ENCODE measurements around the gene IPCEF1. TPM values are rescaled to one million over a fixed set of nuclear protein-coding genes. Genes with fewer than 3 reads are reported as not detected.
A peak's percentile ranks its signal among the peaks of the same experiment; 100 is the strongest.

Gene IPCEF1
- total RNA-seq, 2 experiments from 2014 or later = 22.6 to 24.4 TPM

DNA sequence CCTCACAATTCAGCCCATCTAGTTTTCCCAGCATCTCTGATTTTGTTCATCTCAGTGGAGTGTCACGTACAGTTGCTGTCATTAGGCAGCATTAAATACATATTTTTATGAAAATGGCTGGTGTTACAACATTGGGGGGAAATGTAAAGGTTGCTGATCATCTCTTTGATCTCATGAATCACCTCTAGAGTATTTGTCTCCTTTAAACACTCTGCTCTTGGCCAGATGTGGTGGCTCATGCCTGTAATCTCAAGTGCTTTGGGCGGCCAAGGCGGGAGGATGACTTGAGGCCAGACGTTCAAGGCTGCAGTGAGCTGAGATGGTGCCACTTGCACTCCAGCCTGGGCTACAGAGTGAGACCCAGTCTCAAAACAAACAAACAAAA, 128.1 kb downstream of the IPCEF1 start:
- Mint-ChIP-seq H3K27me3 (ENCODE audit: low read depth) (no peaks in the 10 kb centered on the region), H3K4me1 (ENCODE audit: low read depth) (peaks cover 57% of the 10 kb centered on the region), H3K9me3 (ENCODE audit: insufficient read depth) (no peaks in the 10 kb centered on the region), H3K27ac (peak overlapping the region; percentile 1), H3K36me3 (ENCODE audit: low read depth) (peaks cover 21% of the 10 kb centered on the region), H3K4me3 (no peak overlapping the region)
- POLR2A ChIA-PET = no interaction called here
- CTCF ChIA-PET = interaction anchor here (1.5 kb wide), 1 partner anchor 71 kb away, joined by 3 read pairs; no protein-coding TSS in a partner anchor
- ATAC-seq (no peak), DNase-seq (no peak)

DNA sequence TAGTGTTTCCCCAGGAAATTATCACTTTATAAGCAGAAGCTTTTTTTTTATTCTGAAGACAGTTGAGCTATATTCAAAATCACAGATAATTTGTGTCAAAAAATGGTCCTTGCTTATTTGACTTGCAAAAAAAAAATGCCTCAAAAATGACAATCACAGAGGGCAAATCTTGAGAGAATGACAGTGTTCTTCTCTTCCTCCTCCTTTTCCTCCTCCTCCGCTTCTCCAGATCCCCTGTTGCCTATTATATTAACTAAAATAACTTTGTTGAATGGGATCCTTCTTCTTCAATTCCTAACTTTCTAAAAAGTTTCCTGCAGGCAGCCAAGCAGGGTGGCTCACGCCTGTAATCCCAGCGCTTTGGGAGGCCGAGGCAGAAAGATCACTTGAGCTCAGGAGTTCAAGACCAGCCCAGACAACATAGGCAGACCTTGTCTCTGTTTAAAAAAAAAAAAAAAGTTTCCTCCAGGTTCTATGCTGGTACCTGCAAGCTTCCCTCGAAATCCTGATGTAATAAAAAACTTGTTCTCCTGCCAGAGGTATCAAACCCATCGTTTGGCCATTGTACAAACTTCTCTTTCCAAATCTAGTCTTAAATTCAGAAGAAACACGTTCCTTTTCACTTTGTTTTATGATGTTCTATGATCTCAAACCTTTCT, 128.6 kb downstream of the IPCEF1 start:
- no peaks in the 10 kb centered on the region for H3K27me3 Mint-ChIP-seq (ENCODE audit: low read depth)
- H3K36me3 Mint-ChIP-seq (ENCODE audit: low read depth) = peaks cover 27% of the 10 kb centered on the region
- peaks cover 54% of the 10 kb centered on the region for H3K4me1 Mint-ChIP-seq (ENCODE audit: low read depth)
- DNase-seq (no peak), ATAC-seq (no peak)
- no peaks in the 10 kb centered on the region for H3K9me3 Mint-ChIP-seq (ENCODE audit: insufficient read depth)
- H3K27ac Mint-ChIP-seq = peak overlapping the region; percentile 1
- H3K4me3 Mint-ChIP-seq = no peak overlapping the region
- POLR2A ChIA-PET = no interaction called here
- CTCF ChIA-PET = interaction anchor here (0.9 kb wide), 1 partner anchor 145 kb away, joined by 3 read pairs; no protein-coding TSS in a partner anchor

DNA sequence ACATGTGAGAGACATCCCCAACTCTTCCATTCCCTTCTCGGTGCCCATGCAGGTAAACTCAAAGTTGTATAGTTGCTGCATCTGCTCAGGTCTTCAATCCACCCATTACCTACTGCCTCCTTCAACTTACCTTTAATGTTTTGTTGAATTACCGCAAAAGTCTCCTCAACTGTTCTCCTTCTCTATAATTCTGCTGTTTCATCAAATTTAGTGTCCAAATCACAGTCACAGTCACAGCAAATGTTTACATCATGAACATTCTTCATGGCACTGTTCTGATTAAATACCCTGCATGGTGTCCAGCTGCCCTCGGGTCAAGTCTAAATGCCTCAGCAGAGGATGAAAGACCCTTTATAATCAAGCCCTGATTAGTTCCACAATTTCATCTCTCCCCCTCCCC, 130.1 kb downstream of the IPCEF1 start:
- DNase-seq (no peak), ATAC-seq (no peak)
- Mint-ChIP-seq H3K27ac (no peak overlapping the region), H3K27me3 (ENCODE audit: low read depth) (no peaks in the 10 kb centered on the region), H3K9me3 (ENCODE audit: insufficient read depth) (no peaks in the 10 kb centered on the region), H3K4me1 (ENCODE audit: low read depth) (peaks cover 53% of the 10 kb centered on the region), H3K36me3 (ENCODE audit: low read depth) (peaks cover 37% of the 10 kb centered on the region), H3K4me3 (no peak overlapping the region)
- CTCF ChIA-PET = interaction anchor here (0.7 to 2.0 kb wide), 2 partner anchors 13 to 875 kb away, joined by 3 to 4 read pairs; no protein-coding TSS in a partner anchor
- POLR2A ChIA-PET = interaction anchor here (1.0 kb wide), 1 partner anchor 9 kb away, joined by 3 read pairs; no protein-coding TSS in a partner anchor

DNA sequence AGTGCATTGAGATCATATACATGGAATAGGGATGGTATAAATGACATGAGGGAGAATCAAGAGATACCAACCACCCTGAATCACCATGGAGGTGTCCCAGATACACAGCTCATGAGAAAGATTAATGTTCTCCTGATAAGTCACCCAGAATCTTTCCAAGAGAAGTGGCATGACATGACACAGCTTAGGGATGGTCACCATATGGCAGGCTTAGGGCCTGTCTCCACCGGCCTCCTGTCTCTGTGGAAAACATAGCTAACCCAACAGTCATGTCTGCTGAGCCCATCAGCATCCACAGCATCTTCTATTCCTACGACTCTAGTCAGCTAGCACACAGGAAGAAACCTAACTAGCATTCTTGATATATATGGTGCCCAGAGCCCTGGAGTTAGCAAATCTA, 133.3 kb downstream of the IPCEF1 start:
- POLR2A ChIA-PET = interaction anchor here (0.7 to 1.1 kb wide), 3 partner anchors 9 to 53 kb away, joined by 3 to 4 read pairs (median 4); no protein-coding TSS in a partner anchor
- peaks cover 44% of the 10 kb centered on the region for H3K36me3 Mint-ChIP-seq (ENCODE audit: low read depth)
- peaks cover 43% of the 10 kb centered on the region for H3K4me1 Mint-ChIP-seq (ENCODE audit: low read depth)
- no peak overlapping the region for H3K4me3 Mint-ChIP-seq
- no peaks in the 10 kb centered on the region for H3K9me3 Mint-ChIP-seq (ENCODE audit: insufficient read depth)
- H3K27ac Mint-ChIP-seq = no peak overlapping the region
- DNase-seq (no peak), ATAC-seq (no peak)
- H3K27me3 Mint-ChIP-seq (ENCODE audit: low read depth) = no peaks in the 10 kb centered on the region
- CTCF ChIA-PET = interaction anchor here (1.0 to 3.0 kb wide), 5 partner anchors 9 to 66 kb away, joined by 4 to 30 read pairs (median 10); no protein-coding TSS in a partner anchor

DNA sequence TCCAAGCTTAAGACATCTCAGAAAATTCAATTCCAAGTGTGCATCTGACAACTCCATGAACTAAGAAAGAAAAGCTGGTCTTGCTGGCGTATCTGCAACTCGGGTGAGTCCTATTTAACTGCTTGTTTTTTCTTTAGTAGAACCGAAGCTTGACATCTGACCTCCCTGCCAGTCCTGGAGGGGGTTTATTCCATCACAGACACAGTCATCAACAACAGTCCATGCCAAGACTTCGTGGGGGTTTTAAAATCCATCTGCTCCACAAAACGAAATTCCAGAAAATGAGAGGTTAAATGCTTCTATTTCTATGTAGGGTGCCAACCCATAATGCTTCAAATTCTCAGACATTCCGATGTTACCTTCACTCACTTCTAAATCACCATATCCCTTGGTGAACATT, 133.9 kb downstream of the IPCEF1 start:
- Mint-ChIP-seq H3K9me3 (ENCODE audit: insufficient read depth) (no peaks in the 10 kb centered on the region), H3K27ac (no peak overlapping the region), H3K4me1 (ENCODE audit: low read depth) (peaks cover 46% of the 10 kb centered on the region), H3K27me3 (ENCODE audit: low read depth) (no peaks in the 10 kb centered on the region), H3K36me3 (ENCODE audit: low read depth) (peaks cover 48% of the 10 kb centered on the region), H3K4me3 (no peak overlapping the region)
- ChIA-PET POLR2A (interaction anchor here (1.1 kb wide), 1 partner anchor 14 kb away, joined by 3 read pairs; no protein-coding TSS in a partner anchor), CTCF (interaction anchor here (2.4 to 3.0 kb wide), 3 partner anchors 25 to 65 kb away, joined by 10 to 30 read pairs (median 12); no protein-coding TSS in a partner anchor)
- no peak for ATAC-seq
- DNase-seq = no peak

DNA sequence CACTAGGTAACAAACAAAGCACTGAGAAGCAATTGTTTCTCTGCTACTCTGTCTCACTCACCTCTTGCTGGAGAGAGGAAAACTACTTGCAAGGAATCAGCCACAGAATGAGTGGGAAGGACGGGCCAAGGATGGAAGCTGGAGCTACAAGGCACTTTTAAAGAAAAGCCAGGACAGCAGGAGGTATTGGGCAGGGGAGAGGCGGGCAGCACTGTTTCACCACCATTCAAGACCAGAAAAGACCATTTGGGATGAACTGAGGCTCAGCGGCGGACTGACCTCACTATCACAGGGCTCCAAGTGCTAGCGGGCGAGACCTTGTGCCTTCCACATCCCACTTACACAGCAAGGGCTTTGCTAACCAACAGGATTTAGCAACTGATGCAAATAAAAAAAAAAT, 137.4 kb downstream of the IPCEF1 start:
- Mint-ChIP-seq H3K4me3 (no peak overlapping the region), H3K4me1 (ENCODE audit: low read depth) (peaks cover 38% of the 10 kb centered on the region), H3K27ac (no peak overlapping the region), H3K27me3 (ENCODE audit: low read depth) (no peaks in the 10 kb centered on the region), H3K36me3 (ENCODE audit: low read depth) (peaks cover 53% of the 10 kb centered on the region), H3K9me3 (ENCODE audit: insufficient read depth) (no peaks in the 10 kb centered on the region)
- CTCF ChIA-PET = interaction anchor here (0.6 to 1.6 kb wide), 2 partner anchors 22 to 782 kb away, joined by 3 to 4 read pairs; no protein-coding TSS in a partner anchor
- POLR2A ChIA-PET = interaction anchor here (0.7 to 1.5 kb wide), 2 partner anchors 30 to 61 kb away, joined by 3 to 4 read pairs; no protein-coding TSS in a partner anchor
- no peak for DNase-seq
- ATAC-seq = no peak

DNA sequence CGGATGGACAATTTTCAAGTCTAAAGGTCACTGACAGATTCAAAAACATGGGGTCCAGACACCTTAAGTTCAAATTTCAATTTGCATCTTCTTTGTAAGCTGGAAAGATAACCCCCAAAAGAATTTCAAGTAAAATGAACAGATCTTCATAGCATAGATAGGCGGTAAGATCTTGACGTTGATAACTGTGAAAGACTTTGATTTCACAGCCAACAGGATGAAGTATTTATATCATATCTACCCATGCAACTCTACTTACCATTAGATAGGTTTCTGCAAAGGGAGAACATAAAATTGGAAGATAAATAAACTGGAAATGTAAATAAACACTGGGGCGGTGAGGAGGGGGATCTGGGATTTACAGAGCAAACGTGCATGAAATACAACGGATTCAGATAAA, 137.8 kb downstream of the IPCEF1 start:
- ATAC-seq (no peak), DNase-seq (no peak)
- ChIA-PET CTCF (interaction anchor here (1.6 kb wide), 1 partner anchor 23 kb away, joined by 3 read pairs; no protein-coding TSS in a partner anchor), POLR2A (interaction anchor here (1.5 kb wide), 1 partner anchor 31 kb away, joined by 4 read pairs; no protein-coding TSS in a partner anchor)
- peaks cover 57% of the 10 kb centered on the region for H3K36me3 Mint-ChIP-seq (ENCODE audit: low read depth)
- H3K27me3 Mint-ChIP-seq (ENCODE audit: low read depth) = no peaks in the 10 kb centered on the region
- H3K4me3 Mint-ChIP-seq = no peak overlapping the region
- peaks cover 34% of the 10 kb centered on the region for H3K4me1 Mint-ChIP-seq (ENCODE audit: low read depth)
- H3K27ac Mint-ChIP-seq = no peak overlapping the region
- no peaks in the 10 kb centered on the region for H3K9me3 Mint-ChIP-seq (ENCODE audit: insufficient read depth)

DNA sequence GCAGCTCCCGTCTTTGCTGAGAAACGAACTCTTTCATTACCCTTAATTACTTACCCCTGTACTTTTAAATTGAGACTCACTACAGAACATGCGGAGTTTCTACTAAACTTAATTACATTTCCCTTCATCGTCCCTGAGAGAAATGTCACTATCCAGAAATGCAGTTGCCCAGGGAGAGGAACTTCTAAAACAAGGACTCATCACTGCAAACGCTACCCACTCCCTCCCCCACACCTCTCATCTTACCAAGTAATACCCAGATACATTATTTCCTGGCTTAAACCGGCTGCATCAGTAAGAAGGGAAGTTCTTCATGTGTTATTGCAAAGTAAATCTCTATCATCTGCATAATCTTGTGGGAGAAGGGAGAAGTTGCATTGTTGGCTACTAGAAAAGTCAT, 138.3 kb downstream of the IPCEF1 start:
- no peak overlapping the region for H3K27ac Mint-ChIP-seq
- H3K4me1 Mint-ChIP-seq (ENCODE audit: low read depth) = peaks cover 34% of the 10 kb centered on the region
- DNase-seq (no peak), ATAC-seq (no peak)
- peaks cover 58% of the 10 kb centered on the region for H3K36me3 Mint-ChIP-seq (ENCODE audit: low read depth)
- CTCF ChIA-PET = interaction anchor here (0.7 to 1.6 kb wide), 2 partner anchors 23 to 60 kb away, joined by 3 read pairs; no protein-coding TSS in a partner anchor
- POLR2A ChIA-PET = no interaction called here
- H3K4me3 Mint-ChIP-seq = no peak overlapping the region
- H3K27me3 Mint-ChIP-seq (ENCODE audit: low read depth) = no peaks in the 10 kb centered on the region
- H3K9me3 Mint-ChIP-seq (ENCODE audit: insufficient read depth) = no peaks in the 10 kb centered on the region

DNA sequence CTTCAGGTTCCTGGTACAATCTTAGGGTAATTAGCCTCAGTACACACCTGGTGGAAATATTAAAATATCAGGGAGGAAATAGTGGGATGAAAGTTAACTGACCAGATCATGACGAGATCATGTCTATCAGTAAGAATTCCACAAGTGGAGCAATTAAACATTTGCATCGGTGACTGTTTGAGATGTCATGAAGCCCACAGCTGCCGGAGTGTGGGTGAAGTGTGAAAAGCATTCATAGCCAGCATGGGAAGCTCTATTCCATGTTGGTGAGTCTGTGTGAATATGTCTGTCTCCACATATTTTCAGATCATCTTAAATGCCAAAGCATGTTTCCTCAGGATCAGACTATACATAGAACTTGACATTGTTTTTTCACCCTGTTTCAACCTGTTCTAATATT, 142.8 kb downstream of the IPCEF1 start:
- H3K27ac Mint-ChIP-seq = no peak overlapping the region
- H3K9me3 Mint-ChIP-seq (ENCODE audit: insufficient read depth) = no peaks in the 10 kb centered on the region
- no peak overlapping the region for H3K4me3 Mint-ChIP-seq
- peaks cover 10% of the 10 kb centered on the region for H3K4me1 Mint-ChIP-seq (ENCODE audit: low read depth)
- ATAC-seq (no peak), DNase-seq (no peak)
- ChIA-PET CTCF (interaction anchor here (1.0 to 1.6 kb wide), 4 partner anchors 12 to 157 kb away, joined by 3 to 10 read pairs (median 4); no protein-coding TSS in a partner anchor), POLR2A (no interaction called here)
- no peaks in the 10 kb centered on the region for H3K27me3 Mint-ChIP-seq (ENCODE audit: low read depth)
- H3K36me3 Mint-ChIP-seq (ENCODE audit: low read depth) = peaks cover 58% of the 10 kb centered on the region

DNA sequence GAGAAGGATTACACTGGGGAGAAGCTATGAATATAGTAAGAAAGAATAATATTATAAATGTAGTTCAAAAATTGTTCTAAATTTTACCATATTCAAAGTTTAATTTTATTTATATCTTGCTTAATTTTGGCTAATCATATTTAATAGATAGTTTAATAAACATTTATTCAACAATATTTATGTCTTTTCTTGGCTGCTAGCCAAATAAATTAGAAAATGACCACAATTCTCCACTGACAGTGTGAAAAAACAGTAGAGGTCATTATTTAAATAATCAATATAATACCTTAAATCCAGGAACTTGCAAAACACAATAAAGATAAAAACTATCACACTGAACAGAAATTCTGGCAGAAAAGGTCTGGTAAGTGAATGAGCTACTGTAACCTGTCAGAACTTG, 145.9 kb downstream of the IPCEF1 start:
- H3K9me3 Mint-ChIP-seq (ENCODE audit: insufficient read depth) = no peaks in the 10 kb centered on the region
- ChIA-PET CTCF (interaction anchor here (1.2 to 2.2 kb wide), 3 partner anchors 14 to 66 kb away, joined by 3 to 4 read pairs (median 4); no protein-coding TSS in a partner anchor), POLR2A (no interaction called here)
- no peak overlapping the region for H3K27ac Mint-ChIP-seq
- H3K4me1 Mint-ChIP-seq (ENCODE audit: low read depth) = no peaks in the 10 kb centered on the region
- H3K4me3 Mint-ChIP-seq = no peak overlapping the region
- DNase-seq (no peak), ATAC-seq (no peak)
- no peaks in the 10 kb centered on the region for H3K27me3 Mint-ChIP-seq (ENCODE audit: low read depth)
- H3K36me3 Mint-ChIP-seq (ENCODE audit: low read depth) = peaks cover 67% of the 10 kb centered on the region

DNA sequence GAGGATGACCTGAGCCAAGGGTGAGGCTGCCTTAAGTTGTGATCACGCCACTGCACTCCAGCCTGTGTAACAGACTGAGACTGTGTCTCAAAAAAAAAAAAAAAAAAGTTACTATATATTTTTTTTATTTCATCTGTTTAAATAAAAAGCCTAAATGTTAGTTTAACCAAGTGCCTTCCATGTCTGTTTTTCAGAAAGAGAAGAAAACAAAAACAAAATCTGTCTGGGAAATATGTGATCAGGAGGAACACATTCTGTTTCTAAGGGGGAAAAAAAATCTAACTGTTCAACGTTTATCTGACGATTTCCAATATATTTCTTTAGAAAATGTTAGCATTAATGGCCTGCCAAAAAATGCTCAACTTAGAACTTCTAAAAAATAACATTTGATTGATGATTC, 147.0 kb downstream of the IPCEF1 start:
- Mint-ChIP-seq H3K4me1 (ENCODE audit: low read depth) (peaks cover 4% of the 10 kb centered on the region), H3K36me3 (ENCODE audit: low read depth) (peaks cover 70% of the 10 kb centered on the region), H3K9me3 (ENCODE audit: insufficient read depth) (no peaks in the 10 kb centered on the region), H3K27ac (no peak overlapping the region), H3K4me3 (no peak overlapping the region), H3K27me3 (ENCODE audit: low read depth) (no peaks in the 10 kb centered on the region)
- POLR2A ChIA-PET = interaction anchor here (1.4 kb wide), 1 partner anchor 13 kb away, joined by 3 read pairs; no protein-coding TSS in a partner anchor
- DNase-seq = no peak
- CTCF ChIA-PET = interaction anchor here (1.0 kb wide), 1 partner anchor 67 kb away, joined by 4 read pairs; no protein-coding TSS in a partner anchor
- no peak for ATAC-seq

DNA sequence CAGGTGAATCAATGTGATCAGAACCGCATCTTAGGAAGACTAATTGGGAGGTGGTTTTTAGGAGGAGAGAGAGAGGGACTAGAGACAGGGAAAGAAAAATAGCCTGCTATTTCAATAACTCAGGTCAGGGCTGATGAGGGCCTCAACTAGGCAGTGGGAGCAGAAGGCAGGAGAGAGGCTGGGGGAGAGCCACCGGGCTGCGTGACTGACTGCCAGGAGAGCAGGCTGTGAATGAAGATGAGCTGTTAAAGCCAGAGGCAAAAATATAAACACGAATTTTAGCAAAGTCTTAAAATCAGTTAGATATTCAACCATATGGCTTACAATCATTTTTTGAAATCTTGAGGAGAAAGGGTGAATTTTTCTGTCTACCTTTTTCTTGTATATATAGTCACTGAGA, 149.6 kb downstream of the IPCEF1 start:
- POLR2A ChIA-PET = no interaction called here
- H3K9me3 Mint-ChIP-seq (ENCODE audit: insufficient read depth) = no peaks in the 10 kb centered on the region
- H3K4me1 Mint-ChIP-seq (ENCODE audit: low read depth) = peaks cover 6% of the 10 kb centered on the region
- no peak for ATAC-seq
- no peak for DNase-seq
- H3K36me3 Mint-ChIP-seq (ENCODE audit: low read depth) = peaks cover 72% of the 10 kb centered on the region
- H3K27ac Mint-ChIP-seq = no peak overlapping the region
- CTCF ChIA-PET = interaction anchor here (1.1 to 1.5 kb wide), 2 partner anchors 9 to 50 kb away, joined by 3 read pairs; no protein-coding TSS in a partner anchor
- no peak overlapping the region for H3K4me3 Mint-ChIP-seq
- H3K27me3 Mint-ChIP-seq (ENCODE audit: low read depth) = no peaks in the 10 kb centered on the region

All from activated CD8-positive, alpha-beta T cell treated with anti-CD3 and anti-CD28 coated beads, Interleukin-2, amount 10 ng/mL, durations not matched to agents 7 days and 5 days (primary cell).